Activated CD4-positive, alpha-beta T cell treated with anti-CD3 and anti-CD28 coated beads for 1 hour (primary cell): Measurements from ENCODE around the gene NECTIN1.

Source experiments
- DNase-seq: peaks from one replicate; pipeline ENCODE4 v3.0.0-alpha.2; 2020

The NECTIN1 gene

GRCh38 chr11:119691701-119692539 lies 37.1 kb downstream of the NECTIN1 start:
- no peak for DNase-seq

GRCh38 chr11:119691020-119691666 lies 37.9 kb downstream of the NECTIN1 start:
- DNase-seq, result no peak

- no peak for DNase-seq
These were observed 39.7 kb downstream of the NECTIN1 start for GRCh38 chr11:119689302-119689701.

GRCh38 chr11:119688356-119688755 lies 40.6 kb downstream of the NECTIN1 start:
- no peak for DNase-seq

GRCh38 chr11:119687373-119688046 lies 41.5 kb downstream of the NECTIN1 start:
- DNase-seq, result no peak

- no peak for DNase-seq
These were observed 42.7 kb downstream of the NECTIN1 start for GRCh38 chr11:119686177-119686882.

- DNase-seq, result no peak
These were observed 43.8 kb downstream of the NECTIN1 start for GRCh38 chr11:119685111-119685746.

- DNase-seq, result no peak
These were observed 44.5 kb downstream of the NECTIN1 start for GRCh38 chr11:119684361-119685110.

GRCh38 chr11:119683783-119684182 lies 45.2 kb downstream of the NECTIN1 start:
- DNase-seq, result no peak

GRCh38 chr11:119681361-119681910 lies 47.6 kb downstream of the NECTIN1 start:
- no peak for DNase-seq

GRCh38 chr11:119680541-119681360 lies 48.2 kb downstream of the NECTIN1 start:
- DNase-seq, result no peak

GRCh38 chr11:119679346-119679745 lies 49.7 kb downstream of the NECTIN1 start:
- no peak for DNase-seq

- DNase-seq, result no peak
These were observed 50.6 kb downstream of the NECTIN1 start for GRCh38 chr11:119678351-119678750.

- DNase-seq, result no peak
These were observed 51.2 kb downstream of the NECTIN1 start for GRCh38 chr11:119677840-119678239.

GRCh38 chr11:119676461-119677020 lies 52.5 kb downstream of the NECTIN1 start:
- DNase-seq, result no peak

GRCh38 chr11:119673759-119674336 lies 55.2 kb downstream of the NECTIN1 start:
- no peak for DNase-seq

GRCh38 chr11:119673052-119673758 lies 55.8 kb downstream of the NECTIN1 start:
- no peak for DNase-seq

GRCh38 chr11:119672597-119672996 lies 56.4 kb downstream of the NECTIN1 start:
- DNase-seq, result no peak

GRCh38 chr11:119671561-119672015 lies 57.4 kb downstream of the NECTIN1 start:
- DNase-seq, result no peak
